DND-41 (cell line): Measurements from ENCODE around the gene RPS27L.

Source experiments
- ATAC-seq: fragments of 200-7000 bp; cut with Tn5 transposase; 3 replicates; pipeline ENCODE4 v1.9.1; 2021; ENCODE audit warnings: low read depth; ENCODE audit not compliant: insufficient read depth
- DNase-seq: peaks from one replicate; pipeline ENCODE4 v3.0.0-alpha.2; 2020
- H2AFZ ChIP-seq: 2 replicates; pipeline ENCODE4 v1.6.0; 2012; ENCODE audit warnings: low read depth, low read length
- H3K27ac ChIP-seq: 2 replicates; pipeline ENCODE4 v1.5.1; 2012; ENCODE audit warnings: low read length, inconsistent platforms
- H3K27me3 ChIP-seq: fragments of 200-600 bp; sonication (generic); 2 replicates; pipeline ENCODE4 v1.6.0; 2012; ENCODE audit warnings: low read length, mild to moderate bottlenecking, inconsistent platforms; ENCODE audit not compliant: insufficient read depth, poor library complexity
- H3K36me3 ChIP-seq: 2 replicates; pipeline ENCODE4 v1.5.1; 2012; ENCODE audit warnings: low read length, inconsistent platforms; ENCODE audit not compliant: insufficient read depth
- H3K4me1 ChIP-seq: 2 replicates; pipeline ENCODE4 v1.5.1; 2012; ENCODE audit warnings: mild to moderate bottlenecking, low read length; ENCODE audit not compliant: insufficient read depth
- H3K4me2 ChIP-seq: 2 replicates; pipeline ENCODE4 v1.6.0; 2012; ENCODE audit warnings: mild to moderate bottlenecking, moderate library complexity, low read length, inconsistent platforms; ENCODE audit not compliant: insufficient read depth
- H3K4me3 ChIP-seq, 2 experiments: fragments of 200-600 bp in 1 of 2; shearing (Covaris generic) in 1 of 2; 2 replicates each; pipeline ENCODE4 v1.5.1; 2012 to 2016; ENCODE audit warnings: inconsistent platforms in 2 of 2, low read length in 2 of 2, mild to moderate bottlenecking in 2 of 2, low read depth in 1 of 2, moderate library complexity in 1 of 2
- H3K79me2 ChIP-seq: 2 replicates; pipeline ENCODE4 v1.6.0; 2012; ENCODE audit warnings: low read length, inconsistent platforms; ENCODE audit not compliant: insufficient read depth
- H3K9ac ChIP-seq: 2 replicates; pipeline ENCODE4 v1.6.0; 2012; ENCODE audit warnings: low read depth, mild to moderate bottlenecking, inconsistent platforms, low read length, moderate library complexity
- H3K9me3 ChIP-seq: 2 replicates; pipeline ENCODE4 v1.5.1; 2012; ENCODE audit warnings: low read length, moderate library complexity, mild to moderate bottlenecking, inconsistent platforms; ENCODE audit not compliant: insufficient read depth, severe bottlenecking
- H4K20me1 ChIP-seq: 2 replicates; pipeline ENCODE4 v1.6.0; 2012; ENCODE audit warnings: low read length; ENCODE audit not compliant: insufficient read depth
- EZH2 ChIP-seq: IDR thresholded peaks from 3 replicates; pipeline ENCODE4 v1.6.1; 2012; ENCODE audit warnings: borderline replicate concordance, low read depth, mild to moderate bottlenecking, moderate library complexity, low read length, inconsistent platforms; ENCODE audit not compliant: severe bottlenecking
- TF ChIP-seq, protein P1 (sequence below): IDR thresholded peaks from 2 replicates; pipeline ENCODE4 v1.5.1; 2012; ENCODE audit warnings: borderline replicate concordance, low read length, moderate library complexity, mild to moderate bottlenecking; ENCODE audit not compliant: poor library complexity, severe bottlenecking; ENCODE audit errors: extremely low read depth

RPS27L gene

DNA sequence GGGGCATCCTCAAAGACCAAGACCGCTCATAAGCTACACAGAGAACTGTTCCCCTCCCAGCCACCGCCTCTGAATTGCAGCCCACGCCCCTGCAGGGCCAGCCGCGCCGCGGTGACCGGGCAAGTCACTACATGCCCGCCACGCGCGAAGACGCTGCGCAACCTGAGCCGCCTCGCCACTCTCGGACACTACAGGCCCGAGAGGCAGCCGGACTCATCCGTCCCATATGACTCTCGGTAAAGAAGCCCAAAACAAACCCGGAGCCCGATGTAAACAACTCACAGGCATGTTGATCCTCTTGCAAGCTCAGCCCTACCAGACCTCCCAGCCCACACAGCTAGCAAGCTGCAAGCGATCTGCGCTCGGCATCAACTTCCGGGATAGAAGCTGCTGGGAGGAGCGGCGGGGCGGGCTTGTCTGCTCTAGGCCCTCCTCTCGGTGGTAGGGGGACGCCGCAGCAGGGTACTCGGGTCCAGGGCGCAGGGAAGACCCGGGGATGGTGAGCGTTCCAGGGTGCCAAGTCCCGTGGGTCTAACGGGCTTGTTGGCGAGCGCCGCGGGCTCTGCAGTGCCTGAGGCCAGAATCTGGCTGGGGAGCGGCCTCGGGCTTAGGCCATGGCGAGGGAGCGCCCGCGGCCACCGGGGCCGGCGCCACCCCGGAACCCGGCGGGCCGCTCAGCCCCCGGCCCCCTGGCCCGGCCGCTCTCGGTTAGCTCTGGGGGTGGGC is at the start of gene RPS27L:
RPS27L (minus strand) TSS at position 360 of the 726 bp plus-strand sequence; CDS start at position 288, 72 bp downstream.
- H3K27ac ChIP-seq: peak within 1 kb of the TSS; percentile 86
- peak within 1 kb of the TSS; percentile 63 for H3K4me2 ChIP-seq
- no peaks in the 10 kb centered on the region for H3K9me3 ChIP-seq
- H3K9ac ChIP-seq: peak within 1 kb of the TSS; percentile 78
- H3K4me3 ChIP-seq: peak within 1 kb of the TSS; percentile 23 to 82; a peak in 3 of 4 replicates
- H2AFZ ChIP-seq: peak within 1 kb of the TSS; percentile 91
- no peaks in the 10 kb centered on the region for H4K20me1 ChIP-seq
- H3K36me3 ChIP-seq: peaks cover 3% of the 10 kb centered on the region; the same call in 1 of the 2 replicates
- ATAC-seq: peak; percentile 99
- no peak for TF ChIP-seq EZH2
- TF ChIP-seq, protein P1, sequence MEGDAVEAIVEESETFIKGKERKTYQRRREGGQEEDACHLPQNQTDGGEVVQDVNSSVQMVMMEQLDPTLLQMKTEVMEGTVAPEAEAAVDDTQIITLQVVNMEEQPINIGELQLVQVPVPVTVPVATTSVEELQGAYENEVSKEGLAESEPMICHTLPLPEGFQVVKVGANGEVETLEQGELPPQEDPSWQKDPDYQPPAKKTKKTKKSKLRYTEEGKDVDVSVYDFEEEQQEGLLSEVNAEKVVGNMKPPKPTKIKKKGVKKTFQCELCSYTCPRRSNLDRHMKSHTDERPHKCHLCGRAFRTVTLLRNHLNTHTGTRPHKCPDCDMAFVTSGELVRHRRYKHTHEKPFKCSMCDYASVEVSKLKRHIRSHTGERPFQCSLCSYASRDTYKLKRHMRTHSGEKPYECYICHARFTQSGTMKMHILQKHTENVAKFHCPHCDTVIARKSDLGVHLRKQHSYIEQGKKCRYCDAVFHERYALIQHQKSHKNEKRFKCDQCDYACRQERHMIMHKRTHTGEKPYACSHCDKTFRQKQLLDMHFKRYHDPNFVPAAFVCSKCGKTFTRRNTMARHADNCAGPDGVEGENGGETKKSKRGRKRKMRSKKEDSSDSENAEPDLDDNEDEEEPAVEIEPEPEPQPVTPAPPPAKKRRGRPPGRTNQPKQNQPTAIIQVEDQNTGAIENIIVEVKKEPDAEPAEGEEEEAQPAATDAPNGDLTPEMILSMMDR: no peak
- peaks cover 13% of the 10 kb centered on the region; the same call in 1 of the 2 replicates for H3K79me2 ChIP-seq
- no peaks in the 10 kb centered on the region for H3K27me3 ChIP-seq
- DNase-seq: peak; percentile 90
- H3K4me1 ChIP-seq: peaks cover 22% of the 10 kb centered on the region

DNA sequence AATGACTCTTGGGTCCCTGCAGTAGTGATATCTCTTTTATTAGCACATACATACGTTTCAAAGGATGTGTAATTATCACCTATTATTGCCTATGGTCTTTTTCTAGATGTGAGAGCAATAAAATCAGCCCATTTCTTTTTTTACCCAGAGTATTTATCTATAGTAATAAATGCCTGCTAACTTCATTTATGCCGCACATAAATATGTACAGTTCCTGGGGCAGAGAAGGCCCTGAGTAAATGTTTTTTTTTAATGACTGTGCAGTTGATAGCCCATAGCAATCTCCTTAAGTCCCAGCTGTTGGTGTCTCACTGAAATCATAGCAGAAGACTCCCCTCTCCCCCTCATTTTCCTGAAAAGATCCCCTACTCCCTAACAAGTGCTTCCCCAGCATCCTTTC is 48.8 kb upstream of the RPS27L start:
- H3K4me2 ChIP-seq: no peak overlapping the region
- DNase-seq (no peak), ATAC-seq (no peak)
- peaks cover 84% of the 10 kb centered on the region for H3K79me2 ChIP-seq
- H3K27me3 ChIP-seq: no peaks in the 10 kb centered on the region
- H3K27ac ChIP-seq: no peak overlapping the region
- H4K20me1 ChIP-seq: peaks cover 33% of the 10 kb centered on the region
- H3K4me3 ChIP-seq: no peak overlapping the region
- TF ChIP-seq EZH2: no peak
- TF ChIP-seq, protein P1: no peak
- no peak overlapping the region for H3K9ac ChIP-seq
- H3K4me1 ChIP-seq: peaks cover 10% of the 10 kb centered on the region; the same call in 1 of the 2 replicates
- no peaks in the 10 kb centered on the region for H3K36me3 ChIP-seq
- no peaks in the 10 kb centered on the region for H3K9me3 ChIP-seq
- no peak overlapping the region for H2AFZ ChIP-seq

DNA sequence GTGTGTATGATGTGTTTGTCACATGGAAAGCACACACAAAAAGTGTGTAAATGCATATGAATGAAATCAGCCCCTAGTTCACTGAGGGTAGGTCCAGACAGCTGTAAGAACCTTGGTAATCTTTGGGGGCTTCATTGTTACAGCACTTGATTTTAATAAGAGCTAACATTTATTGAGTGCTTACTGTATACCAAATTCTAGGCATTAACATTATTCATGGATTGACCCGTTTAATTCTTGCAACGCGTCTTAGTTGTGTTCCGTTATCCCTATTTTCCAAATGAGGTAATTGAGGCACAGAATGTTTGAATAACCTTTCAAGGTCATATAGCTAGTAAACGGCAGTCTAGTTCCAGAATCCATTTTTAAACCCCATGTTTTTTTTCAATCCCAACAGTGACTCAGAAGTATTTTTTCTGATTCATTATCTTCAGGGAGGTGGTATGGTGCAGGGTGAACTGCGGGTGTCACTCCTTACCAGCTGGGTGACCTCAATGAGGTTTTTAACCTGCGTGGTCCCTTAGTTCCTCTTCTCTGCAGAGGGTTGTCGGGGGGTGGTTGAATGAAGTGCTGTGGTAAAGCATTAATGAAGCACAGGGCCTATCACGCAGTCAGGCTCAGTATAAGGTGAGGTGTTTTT is 46.3 kb upstream of the RPS27L start:
- Histone ChIP-seq H3K27me3 (no peaks in the 10 kb centered on the region), H3K4me2 (no peak overlapping the region), H3K36me3 (no peaks in the 10 kb centered on the region), H3K9ac (no peak overlapping the region), H3K9me3 (no peaks in the 10 kb centered on the region), H3K79me2 (peaks cover 91% of the 10 kb centered on the region), H3K27ac (no peak overlapping the region), H2AFZ (no peak overlapping the region), H4K20me1 (peaks cover 27% of the 10 kb centered on the region), H3K4me1 (peaks cover 6% of the 10 kb centered on the region; the same call in 1 of the 2 replicates), H3K4me3 (no peak overlapping the region)
- DNase-seq (peak; percentile 44), ATAC-seq (peak; percentile 92)
- TF ChIP-seq, protein P1: peak; percentile 36
- TF ChIP-seq EZH2: no peak
